NCI-H1694 treated with DMSO at 0.1 percent for 48 hours (cell line): ENCODE results near the gene B3GAT2.

Source experiments
- DNase-seq: peaks from one replicate; lab custom pipeline; 2025; lab: John Stamatoyannopoulos, UW

The B3GAT2 gene

DNA sequence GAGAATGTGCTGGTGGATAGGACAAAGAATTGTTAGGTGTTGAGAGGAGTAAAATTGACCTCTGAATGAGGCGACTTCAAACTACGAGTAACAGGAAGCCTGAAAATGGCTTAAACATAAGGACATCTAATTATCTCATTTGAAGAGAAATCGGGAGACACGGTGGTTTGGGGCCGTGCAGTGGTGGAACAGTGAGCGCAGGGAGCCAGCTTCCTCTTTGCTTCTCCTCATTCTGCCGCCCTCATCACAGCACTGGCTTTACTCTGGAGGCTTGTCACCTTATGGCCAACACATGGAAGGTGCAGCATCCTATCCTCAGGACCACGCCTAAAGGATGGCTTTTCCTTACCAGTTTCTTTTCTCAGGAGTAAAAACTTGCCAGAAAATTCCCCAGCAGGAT lies 114.3 kb downstream of the B3GAT2 start:
- DNase-seq: no peak

DNA sequence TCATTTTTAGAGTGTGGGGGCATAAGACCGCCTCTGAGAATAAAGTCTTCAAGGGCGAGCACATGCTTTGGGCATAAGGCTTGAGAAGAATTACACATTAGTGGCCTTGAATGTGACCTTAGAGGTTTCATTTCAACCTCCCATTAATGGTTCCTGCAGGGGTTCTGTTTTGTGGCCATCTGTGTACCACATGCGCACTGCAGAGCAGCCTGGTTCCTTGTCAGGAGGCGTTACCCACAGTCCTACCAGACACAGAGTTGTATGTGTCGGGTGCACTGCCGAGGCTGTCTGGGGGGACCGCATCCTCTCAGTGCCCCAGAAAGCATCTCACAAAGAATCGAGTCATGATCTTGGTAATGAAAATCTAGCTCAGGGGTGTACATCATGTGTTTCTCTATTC lies 115.7 kb downstream of the B3GAT2 start:
- no peak for DNase-seq

DNA sequence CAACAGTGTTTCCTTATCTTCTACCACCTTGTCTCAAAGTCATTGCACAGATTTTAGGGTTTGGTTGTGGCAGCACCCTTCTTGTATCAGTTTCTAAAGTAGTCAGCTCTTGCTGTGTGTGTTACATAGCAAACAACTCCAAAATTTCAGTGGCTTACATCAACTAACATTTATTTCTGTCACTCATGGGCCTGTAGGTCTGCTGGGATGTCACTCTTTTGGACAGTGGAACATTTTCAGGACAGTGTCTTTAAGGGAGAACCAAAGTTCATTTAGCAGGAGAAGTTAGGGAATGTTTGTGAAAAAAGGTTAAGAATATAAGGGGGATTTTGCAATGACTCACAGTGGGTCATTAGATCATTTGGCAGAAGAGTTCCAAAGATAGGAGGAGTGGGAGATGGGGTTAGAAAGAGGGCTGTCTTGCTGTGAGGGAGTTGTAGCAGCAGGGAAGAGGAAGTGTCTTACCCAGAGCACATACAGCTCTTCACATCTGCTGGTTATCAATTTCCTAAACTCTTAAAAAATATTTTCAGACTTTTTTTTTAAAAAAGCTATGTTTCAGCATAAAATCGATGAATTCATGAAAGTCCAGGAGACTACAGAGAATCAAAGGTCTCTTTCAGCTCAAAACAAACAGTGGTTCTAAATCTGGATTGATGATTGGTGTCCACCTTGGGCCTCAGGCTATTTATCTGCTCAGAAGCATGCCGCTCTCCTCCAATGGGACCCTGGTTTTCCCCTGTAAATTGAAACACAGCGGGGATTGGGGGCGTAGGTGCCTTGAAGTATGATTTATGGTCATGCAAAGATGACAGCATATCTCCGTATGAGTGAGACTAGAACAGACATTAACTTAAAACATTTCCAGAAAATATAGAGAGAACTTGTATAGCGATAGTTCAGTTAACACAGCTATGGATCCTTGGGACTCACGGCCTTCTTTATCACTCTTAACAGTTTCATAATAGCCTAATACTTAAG lies 117.3 kb downstream of the B3GAT2 start:
- DNase-seq: no peak

DNA sequence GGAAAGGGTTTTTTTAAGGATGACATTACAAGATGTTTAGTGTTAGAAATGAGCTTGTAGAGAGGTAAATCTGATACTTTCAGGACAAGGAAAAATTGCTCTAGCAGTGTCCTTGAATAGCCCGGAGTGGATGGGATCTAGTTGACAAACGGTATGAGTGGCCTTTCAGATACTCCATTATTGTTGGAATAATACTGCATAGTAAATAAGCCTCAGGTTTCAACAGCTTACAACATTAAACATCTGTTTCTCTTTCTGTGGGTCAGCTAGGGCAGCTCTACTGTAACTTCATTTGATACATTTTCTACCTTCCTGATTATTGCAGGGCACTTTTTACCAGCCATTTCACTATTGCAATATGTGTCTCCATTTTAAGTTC lies 118.0 kb downstream of the B3GAT2 start:
- no peak for DNase-seq

DNA sequence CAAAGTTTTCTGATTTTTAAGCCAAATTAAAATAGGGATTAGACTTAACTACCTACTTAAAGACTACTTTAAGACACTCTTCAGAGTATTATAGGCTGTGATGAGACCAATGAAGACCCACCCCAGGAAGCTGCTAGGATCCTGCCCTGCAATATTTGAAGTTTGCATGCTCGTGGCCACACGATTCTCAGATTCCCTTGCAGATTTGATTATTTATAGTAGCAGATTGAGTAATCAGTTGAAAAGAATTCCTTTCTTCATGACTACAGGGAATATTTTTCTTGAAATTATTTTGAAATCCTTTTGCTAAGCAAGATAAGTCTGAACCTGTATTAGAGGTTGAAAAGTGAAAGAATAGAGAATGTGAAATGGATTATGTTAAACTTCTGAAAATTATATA lies 122.3 kb downstream of the B3GAT2 start:
- no peak for DNase-seq

DNA sequence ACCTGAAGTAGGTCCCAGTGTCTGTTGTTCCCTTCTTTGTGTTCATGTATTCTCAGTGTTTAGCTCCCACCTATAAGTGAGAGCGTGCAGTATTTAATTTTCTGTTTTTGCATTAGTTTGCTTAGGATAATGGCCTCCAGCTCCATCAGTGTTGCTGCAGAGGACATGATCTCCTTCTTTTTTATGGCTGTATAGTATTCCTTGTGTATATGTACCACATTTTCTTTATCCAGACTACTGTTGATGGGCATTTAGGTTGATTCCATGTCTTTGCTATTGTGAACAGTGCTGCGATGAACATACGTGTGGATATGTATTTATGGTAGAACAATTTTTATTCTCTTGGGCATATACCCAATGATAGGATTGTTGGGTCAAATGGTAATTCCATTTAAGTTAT lies 125.4 kb downstream of the B3GAT2 start:
- DNase-seq: no peak

DNA sequence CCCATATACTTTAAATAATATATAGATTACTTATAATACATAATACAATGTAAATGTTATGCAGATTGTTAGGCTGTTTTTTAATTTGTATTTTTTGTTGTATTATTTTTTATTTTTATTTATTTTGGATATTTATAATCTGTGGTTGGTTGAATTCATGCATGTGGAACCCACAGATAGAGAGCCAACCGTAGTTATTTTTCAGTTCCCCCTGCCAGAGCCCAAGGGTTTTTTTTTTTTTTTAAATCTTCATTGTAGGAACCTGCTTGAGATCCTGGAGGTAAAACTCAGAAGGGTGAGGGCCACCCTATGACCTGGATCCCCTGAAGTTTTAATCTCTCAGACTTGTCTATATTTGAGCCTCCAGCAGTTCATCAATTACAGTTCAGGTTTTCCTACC lies 133.2 kb downstream of the B3GAT2 start:
- DNase-seq: no peak

DNA sequence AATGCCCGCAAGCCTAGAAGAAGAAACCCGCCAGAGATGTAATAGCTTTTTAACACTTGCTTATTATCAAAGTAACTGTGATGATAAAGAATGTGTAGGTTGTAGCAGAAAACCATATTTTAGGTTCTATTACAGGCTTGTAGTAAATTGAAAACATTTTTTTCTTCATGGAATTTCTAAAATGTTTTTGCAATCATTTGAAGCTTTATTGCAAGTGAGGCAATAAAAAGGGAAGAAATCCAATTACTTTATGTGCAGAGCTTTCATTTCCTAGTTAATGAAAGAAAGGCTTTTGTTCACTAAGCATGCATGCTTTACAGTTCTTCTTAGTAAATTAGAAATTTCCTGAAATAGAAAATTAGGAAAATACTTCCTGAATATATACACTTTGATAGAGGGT lies 135.1 kb downstream of the B3GAT2 start:
- no peak for DNase-seq

DNA sequence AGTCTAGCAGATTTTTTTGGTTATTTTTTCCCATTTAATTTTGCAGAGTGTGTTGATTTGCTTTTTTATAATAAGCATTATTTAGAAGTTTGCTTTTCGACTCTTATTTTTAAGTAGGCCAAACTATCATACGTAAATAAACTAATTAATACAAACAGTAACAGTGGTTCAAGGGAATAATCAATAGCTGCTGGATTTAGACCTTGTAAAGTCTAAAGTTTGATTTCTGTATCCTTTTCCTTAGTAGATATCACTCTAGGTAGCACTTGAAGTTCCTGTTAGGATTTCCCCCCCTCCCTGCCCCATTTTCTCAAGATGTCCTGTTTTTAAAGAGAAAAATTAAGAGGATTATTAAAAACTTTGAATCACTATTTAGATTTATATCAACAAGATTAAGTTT lies 136.1 kb downstream of the B3GAT2 start:
- DNase-seq: no peak

DNA sequence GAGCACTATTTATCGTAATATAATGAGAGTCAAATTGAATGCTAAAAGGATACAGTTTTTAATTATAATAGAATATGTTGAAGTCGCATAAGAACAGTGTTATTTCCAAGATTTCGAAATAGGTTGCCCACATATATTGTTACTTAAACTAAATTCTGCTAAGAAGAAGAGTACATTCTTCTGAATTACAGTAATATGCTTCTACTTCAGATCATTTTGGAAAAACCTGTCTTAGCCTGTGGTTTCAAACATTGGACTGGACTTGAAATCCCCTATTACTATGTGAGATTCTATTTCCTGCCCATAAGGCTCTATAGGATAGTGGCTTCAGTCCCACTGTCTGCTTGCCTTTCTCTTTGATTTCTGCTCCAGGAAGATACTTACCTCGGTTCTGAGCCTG lies 137.2 kb downstream of the B3GAT2 start:
- DNase-seq: no peak

DNA sequence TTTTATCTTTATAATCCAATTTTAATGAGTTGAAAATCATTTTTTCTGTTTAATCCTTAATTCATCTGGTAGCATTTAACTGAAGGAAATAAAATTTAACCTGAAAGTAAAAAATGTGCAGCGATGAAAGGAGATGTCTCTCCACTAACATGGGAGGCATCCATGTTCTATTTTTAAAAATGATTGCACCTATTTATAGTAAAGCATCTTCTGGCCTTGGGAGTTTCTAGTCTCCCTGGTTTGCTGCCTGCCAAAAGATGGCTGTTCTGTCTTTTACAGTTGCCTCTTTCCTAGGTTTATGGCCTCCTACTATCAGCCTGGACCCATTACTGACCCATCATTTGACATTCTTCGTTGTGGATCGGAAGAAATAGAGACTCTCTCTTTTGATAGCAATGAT lies 143.0 kb downstream of the B3GAT2 start:
- no peak for DNase-seq

DNA sequence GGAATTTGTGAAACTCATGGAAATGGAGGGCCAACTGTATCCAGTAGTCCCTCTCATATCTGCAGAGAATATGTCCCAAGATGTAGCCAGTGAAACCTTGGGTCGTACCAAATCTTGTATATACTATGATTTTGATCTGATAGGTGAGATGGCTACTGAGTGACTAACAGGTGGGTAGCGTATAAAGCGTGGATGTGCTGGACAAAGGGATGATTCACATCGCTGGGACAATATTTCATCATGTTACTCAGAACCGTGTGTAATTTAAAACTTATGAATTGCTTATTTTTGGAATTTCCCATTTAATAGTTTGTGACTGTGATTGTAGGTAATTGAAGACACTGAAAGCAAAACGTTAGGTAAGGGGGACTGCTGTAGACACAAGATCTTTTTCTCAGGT lies 145.1 kb downstream of the B3GAT2 start:
- DNase-seq: no peak
